GM12892 (cell line): ENCODE data around the gene ZBTB16.

Source experiments
- DNase-seq: peaks from one replicate; pipeline ENCODE4 v3.0.0; 2011; ENCODE audit not compliant: insufficient read length
- FAIRE-seq: peaks from 2 replicates; lab custom pipeline; 2011; peaks lifted over from hg19 to GRCh38; lab: Jason Lieb, UNC
- POLR2A ChIP-seq: IDR thresholded peaks from 2 replicates; pipeline ENCODE4 v1.6.1; 2011; ENCODE audit warnings: low read depth, low read length, control low read depth
- POLR2AphosphoS5 ChIP-seq: IDR thresholded peaks from 2 replicates; pipeline ENCODE4 v1.6.1; 2011; ENCODE audit warnings: low read depth, low read length, control low read depth
- TAF1 ChIP-seq: IDR thresholded peaks from 2 replicates; pipeline ENCODE4 v1.6.1; 2011; ENCODE audit warnings: low read depth, mild to moderate bottlenecking, control low read depth, low read length, borderline replicate concordance

Gene ZBTB16

DNA sequence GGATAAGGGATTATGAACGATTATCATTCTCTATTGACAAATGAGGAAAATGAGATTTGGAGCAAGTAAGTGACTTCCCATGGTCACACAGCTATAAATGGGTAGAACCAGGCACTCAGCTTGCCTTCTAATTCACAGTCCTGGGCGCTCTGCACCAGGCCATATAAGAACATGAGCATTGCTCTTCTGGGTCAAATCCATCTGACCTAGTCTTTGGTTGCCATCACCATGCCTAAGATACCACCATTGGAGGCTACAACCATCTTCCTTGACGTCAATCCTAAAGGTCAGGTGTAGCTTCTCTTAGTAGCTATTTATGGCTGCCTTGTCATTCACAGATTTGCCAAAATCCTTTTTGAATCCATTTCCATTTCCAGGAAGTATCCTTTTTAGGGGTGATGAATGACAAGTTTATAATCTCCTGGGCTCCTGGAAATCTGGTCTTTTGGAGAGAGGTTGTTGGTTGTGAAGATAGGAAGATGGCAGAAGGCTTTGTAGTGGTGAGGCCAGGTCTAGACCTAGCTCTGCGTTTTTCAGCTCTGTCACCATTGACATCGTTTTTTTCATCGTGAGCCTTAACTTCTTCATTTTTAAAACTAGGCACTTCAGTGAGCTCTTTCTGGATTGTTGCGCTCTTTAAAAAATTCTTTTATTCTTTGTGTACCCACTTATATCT lies 11.1 kb downstream of the ZBTB16 start:
- DNase-seq (no peak), FAIRE-seq (no peak)

DNA sequence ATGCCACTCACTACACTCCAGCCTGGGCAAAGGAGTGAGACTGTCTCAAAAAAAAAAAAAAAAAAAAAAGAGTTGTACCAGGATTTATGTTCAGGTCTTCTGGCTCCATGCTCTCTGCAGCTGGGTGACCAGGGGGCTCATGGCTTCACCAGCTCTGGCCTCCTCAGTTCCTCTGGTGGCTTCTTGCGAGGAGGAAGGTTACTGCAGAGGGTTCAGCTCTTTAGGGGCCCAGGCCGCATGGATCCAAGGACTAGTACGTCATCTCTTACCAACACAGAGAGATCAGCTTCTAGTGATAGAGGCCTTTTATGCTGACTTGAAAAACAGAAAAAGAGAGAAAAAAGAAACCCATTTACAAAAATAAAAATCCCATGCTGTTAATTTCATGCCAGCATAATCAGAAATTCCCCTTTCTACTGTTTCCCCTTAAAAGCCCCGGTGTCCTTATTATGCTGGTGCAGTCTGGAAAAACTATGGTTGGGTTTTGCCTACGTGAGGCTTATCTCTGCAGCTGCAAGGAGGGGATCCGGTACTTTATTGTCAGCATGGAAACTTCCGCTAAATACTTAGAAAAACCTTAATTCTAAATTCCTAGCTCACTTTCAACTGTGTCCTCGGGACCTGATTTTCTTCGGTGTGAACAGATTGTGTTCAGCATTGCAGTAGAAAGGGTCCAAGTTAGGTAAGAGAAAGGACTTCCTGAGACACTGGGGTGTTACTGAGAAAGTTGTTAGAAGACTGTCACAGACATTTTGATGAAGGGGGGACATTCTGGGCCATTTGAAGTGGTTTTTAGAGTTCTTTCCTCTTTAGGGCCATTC lies 13.7 kb downstream of the ZBTB16 start:
- TF ChIP-seq TAF1, result no peak
- TF ChIP-seq POLR2A, result no peak
- TF ChIP-seq POLR2AphosphoS5, result no peak
- DNase-seq (no peak), FAIRE-seq (no peak)

More for the DNA sequence above, 11.1 kb downstream of the ZBTB16 start:
- no peak for TF ChIP-seq TAF1
- TF ChIP-seq POLR2A, result no peak
- no peak for TF ChIP-seq POLR2AphosphoS5

DNA sequence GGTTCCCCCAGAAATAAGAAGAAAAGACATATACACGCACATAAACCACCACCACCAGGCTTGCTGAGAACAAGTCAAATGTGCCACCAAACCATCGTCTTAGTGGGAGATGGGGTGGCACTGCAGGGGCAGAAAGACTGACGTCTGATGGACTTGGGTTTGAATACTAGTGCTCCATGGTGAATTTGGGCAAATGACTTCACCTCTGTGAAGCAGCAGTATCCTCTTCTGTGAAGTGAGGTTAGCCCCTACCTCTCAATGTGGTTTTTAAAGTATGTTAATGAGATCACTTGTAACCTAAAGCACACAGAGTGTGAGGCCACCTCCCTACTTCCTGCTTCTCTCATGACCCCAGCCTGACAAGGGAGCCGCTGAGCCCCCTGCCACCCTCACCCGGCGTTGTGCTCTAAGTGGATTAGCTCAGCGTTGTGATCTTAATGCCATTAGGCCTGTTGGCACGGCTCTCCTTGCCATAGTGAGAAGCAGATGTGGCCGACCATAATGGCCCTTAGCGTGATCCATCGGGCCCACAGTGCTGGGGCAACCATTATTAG lies 14.4 kb downstream of the ZBTB16 start:
- DNase-seq (no peak), FAIRE-seq (no peak)
- no peak for TF ChIP-seq TAF1
- no peak for TF ChIP-seq POLR2A
- no peak for TF ChIP-seq POLR2AphosphoS5

DNA sequence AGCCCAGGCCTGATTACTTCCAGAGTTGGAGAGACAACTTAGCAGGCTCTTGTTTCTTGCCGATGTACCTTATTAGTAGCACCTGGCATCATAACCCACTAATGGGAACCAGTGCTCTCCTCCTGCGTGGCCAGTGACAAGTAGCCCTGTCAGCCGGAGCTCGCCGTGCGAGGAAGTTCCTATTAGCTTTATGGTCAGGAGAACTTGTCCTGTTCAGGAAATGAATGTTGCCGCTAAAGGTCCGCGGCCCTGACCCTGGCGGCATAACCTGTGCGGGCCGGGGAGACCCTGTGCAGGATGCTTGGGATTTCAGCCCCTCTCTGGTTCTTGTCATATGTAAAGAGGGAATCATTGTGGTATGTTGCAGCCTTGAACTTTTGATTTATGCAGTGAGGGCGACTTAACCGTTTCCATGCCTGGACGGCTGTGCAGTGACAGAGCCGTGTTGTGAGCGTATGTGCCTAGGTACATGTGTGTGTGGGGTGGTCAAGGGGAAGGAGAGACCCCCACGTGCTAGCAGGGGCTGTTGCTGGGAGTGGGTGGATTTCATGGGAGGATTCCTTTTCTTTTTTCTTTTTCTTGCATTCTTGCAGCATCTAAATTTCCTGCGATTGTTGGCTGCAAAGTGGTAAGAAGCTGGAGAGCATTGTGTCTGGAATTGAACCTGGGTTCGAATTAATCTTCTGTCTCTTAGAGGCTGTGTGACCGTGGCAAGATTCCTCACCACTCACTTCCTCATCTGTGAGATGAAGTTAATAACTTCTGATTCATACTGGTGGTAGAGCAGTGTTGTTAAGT lies 15.2 kb downstream of the ZBTB16 start:
- DNase-seq (no peak), FAIRE-seq (no peak)
- no peak for TF ChIP-seq TAF1
- TF ChIP-seq POLR2AphosphoS5, result no peak
- no peak for TF ChIP-seq POLR2A

DNA sequence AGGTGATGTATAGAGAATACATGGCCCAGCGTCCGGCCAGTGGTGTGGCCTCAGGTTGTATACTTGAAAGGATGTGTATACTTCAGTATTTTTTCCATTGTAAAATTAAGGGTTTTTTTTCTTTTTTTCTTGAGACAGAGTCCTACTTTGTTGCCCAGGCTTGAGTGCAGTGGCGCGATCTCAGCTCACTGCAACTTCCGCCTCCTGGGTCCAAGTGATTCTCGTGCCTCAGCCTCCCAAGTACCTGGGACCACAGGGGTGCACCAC lies 15.8 kb downstream of the ZBTB16 start:
- FAIRE-seq, result no peak
- no peak for DNase-seq
- TF ChIP-seq TAF1 (no peak), POLR2A (no peak), POLR2AphosphoS5 (no peak)

DNA sequence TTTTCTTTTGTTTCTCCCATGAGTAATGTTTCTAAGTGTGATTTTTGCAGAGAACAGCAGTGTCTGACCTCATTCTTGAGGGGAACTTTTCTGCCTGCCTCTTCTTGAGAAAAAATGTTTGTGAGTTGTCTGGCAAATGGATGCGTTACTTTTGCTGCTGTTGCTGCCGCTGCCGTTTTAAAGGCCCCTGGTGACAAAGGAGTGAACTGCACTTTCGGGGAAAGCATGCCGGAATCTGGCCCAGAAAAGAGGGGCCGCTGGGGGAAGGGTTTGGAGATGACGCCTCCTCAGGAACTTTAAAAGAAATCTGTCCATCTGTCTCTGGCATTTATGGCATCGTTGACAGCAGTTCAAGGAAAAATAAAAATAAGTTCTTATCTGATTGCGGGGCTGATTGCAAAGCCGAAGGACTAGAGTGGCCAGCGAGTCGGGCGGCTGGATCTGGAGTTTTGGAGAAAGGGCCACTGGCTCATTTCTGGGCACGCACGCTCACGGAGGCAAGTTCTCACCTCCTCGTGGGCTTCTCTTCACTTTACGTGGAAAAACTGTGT lies 16.5 kb downstream of the ZBTB16 start:
- no peak for FAIRE-seq
- no peak for DNase-seq
- TF ChIP-seq POLR2AphosphoS5, result no peak
- TF ChIP-seq POLR2A, result no peak
- TF ChIP-seq TAF1, result no peak

DNA sequence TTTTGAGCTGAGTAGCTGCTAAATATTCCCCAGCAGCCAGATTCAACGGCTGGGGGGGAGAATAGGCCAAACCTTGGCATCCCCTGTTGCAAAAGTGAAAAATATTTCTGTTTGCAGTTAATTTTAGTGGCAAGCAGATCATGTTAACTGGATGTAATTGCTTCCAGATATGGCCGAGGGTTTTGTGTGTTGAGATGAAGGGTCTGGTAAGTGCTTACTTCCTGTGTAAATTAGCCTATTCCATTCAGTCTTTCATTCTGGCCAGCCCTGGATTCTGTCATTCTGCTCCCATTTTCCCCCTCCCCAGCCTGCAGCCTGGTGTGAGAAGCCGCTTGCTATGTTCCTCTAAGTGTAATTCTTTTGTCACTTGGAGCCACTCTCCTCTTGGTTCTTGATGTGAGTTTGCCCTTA lies 17.4 kb downstream of the ZBTB16 start:
- FAIRE-seq, result no peak
- DNase-seq, result no peak
- TF ChIP-seq TAF1, result no peak
- no peak for TF ChIP-seq POLR2A
- TF ChIP-seq POLR2AphosphoS5, result no peak

DNA sequence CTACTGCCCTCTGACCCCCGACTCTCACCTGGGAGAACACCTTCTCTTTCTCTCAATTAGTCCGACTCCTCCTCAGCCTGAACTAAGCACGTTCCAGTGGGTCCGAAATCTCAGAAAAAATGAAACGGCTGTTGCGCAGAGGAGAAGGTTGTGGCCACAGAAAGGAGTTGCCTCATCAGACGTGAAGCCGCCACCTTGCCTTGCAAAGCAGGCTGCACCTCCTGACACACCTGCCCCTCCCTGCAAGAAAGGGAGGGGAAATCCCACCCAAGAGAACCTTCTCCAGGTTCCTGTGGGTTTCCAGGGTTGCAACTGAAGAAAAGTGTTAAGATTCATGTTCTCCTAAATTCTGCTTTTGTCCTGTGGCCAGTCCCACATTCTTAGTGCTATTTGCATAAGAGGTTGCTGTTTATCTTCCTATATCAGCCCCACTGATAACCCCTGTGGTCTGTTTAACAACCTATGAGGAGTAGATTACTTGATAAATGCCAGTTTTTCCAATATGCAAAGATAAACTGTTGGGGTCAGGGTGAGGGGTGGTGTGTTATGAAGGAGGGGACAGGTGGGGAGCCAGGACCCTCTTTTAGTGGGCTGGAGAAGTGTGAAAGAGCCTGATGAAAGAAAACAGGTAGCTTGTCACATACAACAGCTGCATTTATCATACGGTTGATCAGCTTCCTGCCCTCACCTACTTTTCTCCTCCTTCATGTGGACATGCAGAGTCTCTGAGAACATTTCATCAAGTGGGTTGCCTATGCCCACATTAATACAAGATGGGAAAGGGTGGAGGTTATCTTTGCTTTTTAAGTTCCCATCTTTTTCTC lies 18.2 kb downstream of the ZBTB16 start:
- no peak for FAIRE-seq
- DNase-seq, result no peak

DNA sequence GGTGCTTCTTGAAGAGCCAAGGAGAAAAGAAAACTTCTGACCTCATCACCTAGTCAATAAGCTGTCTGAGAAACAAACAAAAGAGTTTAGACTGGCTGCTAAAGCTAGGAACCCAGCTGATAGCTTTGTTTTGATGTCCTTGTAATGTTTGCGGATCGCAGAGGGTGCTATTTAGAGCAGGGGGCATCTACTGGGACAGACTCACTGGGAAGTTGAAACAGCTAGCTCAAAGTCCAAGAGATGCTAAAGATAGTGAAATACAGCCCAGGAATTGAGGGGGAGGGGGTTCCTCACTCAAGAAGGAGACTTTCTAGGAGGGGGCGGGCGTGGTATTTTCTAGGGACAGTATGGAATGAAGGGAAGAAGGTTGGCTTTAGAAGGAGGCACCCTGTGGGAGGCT lies 18.9 kb downstream of the ZBTB16 start:
- FAIRE-seq (no peak), DNase-seq (no peak)
- TF ChIP-seq POLR2AphosphoS5 (no peak), TAF1 (no peak), POLR2A (no peak)

More for the DNA sequence above, 18.2 kb downstream of the ZBTB16 start:
- no peak for TF ChIP-seq POLR2A

DNA sequence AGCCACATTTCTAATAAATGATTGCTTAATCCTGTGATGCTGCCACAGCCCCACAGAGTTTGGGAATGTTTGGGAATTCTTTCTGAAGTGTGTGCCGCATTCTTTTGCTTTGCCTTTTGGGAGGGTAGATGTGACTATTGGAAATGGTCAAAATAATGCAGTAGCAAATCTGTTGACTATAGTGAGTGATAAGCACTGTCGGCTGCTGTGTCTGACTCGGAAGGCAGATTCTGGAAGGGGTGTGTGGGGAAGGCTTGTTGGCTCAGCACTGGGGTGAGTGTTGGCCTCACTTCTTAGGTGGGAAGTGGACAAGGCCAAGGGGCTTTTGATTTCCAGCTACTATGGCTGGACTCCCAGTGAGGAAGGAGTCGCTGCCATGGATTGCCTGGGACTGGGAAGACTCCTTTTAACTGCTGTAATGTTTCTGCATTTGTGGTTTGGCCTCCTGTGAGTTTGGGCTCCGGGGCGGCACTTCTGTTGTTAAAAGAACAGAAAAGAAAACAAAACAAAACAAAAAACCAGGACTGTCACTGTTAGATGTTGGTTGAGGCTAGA lies 20.1 kb downstream of the ZBTB16 start:
- DNase-seq, result no peak
- no peak for FAIRE-seq
- no peak for TF ChIP-seq POLR2AphosphoS5
- no peak for TF ChIP-seq TAF1
- TF ChIP-seq POLR2A, result no peak
